Endodermal cell (in vitro differentiated cells): Measurements from ENCODE around the gene DRAM1. TPM values are rescaled to one million over a fixed set of nuclear protein-coding genes. Genes with fewer than 3 reads are reported as not detected.
"Not testable (repeated sequence)": the region's sequence is repeated elsewhere in the genome, so short reads cannot be mapped to it uniquely, and the experiment has no call there.

ENCODE experiments used
- DNase-seq: peaks from one replicate; pipeline ENCODE4 v3.0.0-alpha.2; 2017
- H3K27ac ChIP-seq: 2 replicates; pipeline ENCODE4 v1.5.1; 2013; ENCODE audit warnings: mild to moderate bottlenecking, low read depth, low read length, moderate library complexity
- H3K27me3 ChIP-seq: 2 replicates; pipeline ENCODE4 v1.6.1; 2013; ENCODE audit warnings: mild to moderate bottlenecking, low read length, moderate library complexity; ENCODE audit not compliant: insufficient read depth, control insufficient read depth, poor library complexity, severe bottlenecking
- H3K36me3 ChIP-seq: 2 replicates; pipeline ENCODE4 v1.7.0; 2013; ENCODE audit warnings: mild to moderate bottlenecking, low read length, moderate library complexity; ENCODE audit not compliant: control insufficient read depth, insufficient read depth
- H3K4me1 ChIP-seq: one replicate; pipeline ENCODE4 v1.7.0; 2013; ENCODE audit warnings: low read length; ENCODE audit not compliant: control insufficient read depth, insufficient read depth
- H3K4me3 ChIP-seq: 2 replicates; pipeline ENCODE4 v1.5.1; 2013; ENCODE audit warnings: mild to moderate bottlenecking, low read length, moderate library complexity
- H3K9ac ChIP-seq: 2 replicates; pipeline ENCODE4 v1.6.1; 2013; ENCODE audit warnings: mild to moderate bottlenecking, low read length, moderate library complexity; ENCODE audit not compliant: poor library complexity, severe bottlenecking; ENCODE audit errors: extremely low read depth
- H3K9me3 ChIP-seq: 2 replicates; pipeline ENCODE4 v1.6.1; 2013; ENCODE audit warnings: mild to moderate bottlenecking, low read length, moderate library complexity; ENCODE audit not compliant: control insufficient read depth
- H3K27ac Mint-ChIP-seq: 2 replicates; pipeline ENCODE4 v1.8.0; 2020; ENCODE audit warnings: mixed read lengths
- H3K27me3 Mint-ChIP-seq: 2 replicates; pipeline ENCODE4 v1.8.0; 2021; ENCODE audit warnings: mild to moderate bottlenecking, mixed read lengths; ENCODE audit not compliant: insufficient read depth
- H3K36me3 Mint-ChIP-seq: 2 replicates; pipeline ENCODE4 v1.8.0; 2020; ENCODE audit warnings: low read depth, mixed read lengths
- H3K4me1 Mint-ChIP-seq: 2 replicates; pipeline ENCODE4 v1.8.0; 2020; ENCODE audit warnings: mixed read lengths
- H3K4me3 Mint-ChIP-seq: 2 replicates; pipeline ENCODE4 v1.8.0; 2020; ENCODE audit warnings: mild to moderate bottlenecking, moderate library complexity, mixed read lengths
- H3K9me3 Mint-ChIP-seq: 2 replicates; pipeline ENCODE4 v1.8.0; 2020; ENCODE audit warnings: mild to moderate bottlenecking, mixed read lengths
- CTCF ChIP-seq: fragments of 200-600 bp; sonication (generic); conservative IDR thresholded peaks from 2 replicates; pipeline ENCODE4 v1.5.0; 2021; ENCODE audit warnings: antibody characterized with exemption, mild to moderate bottlenecking
- WGBS, 2 experiments: methylation state at CpG; one replicate each; pipeline versions ENCODE4 v1.1.5 to v1.1.7; 2013; ENCODE audit warnings: missing lambda C conversion rate in 2 of 2, mixed read lengths in 1 of 2; ENCODE audit not compliant: insufficient coverage in 1 of 2, insufficient read length in 1 of 2; 5-methylcytosine and 5-hydroxymethylcytosine counted together
- total RNA-seq, 2 donors: library from RNA; stranded (reverse); fragmentation: NEBNext Ultra II Directional in 1 of 2; extraction: Animal tissue kit (Norgen Biotek cat#: 25700) in 1 of 2; gene quantifications; 2 replicates in 1 of 2; 3 replicates in 1 of 2; pipeline ENCODE4 v1.2.1, GENCODE V29; 2021

The DRAM1 gene
- total RNA-seq, 2 donors from 2014 or later = 0.91 to 1.3 TPM

GRCh38 chr12:101855976-101856375 is 21.4 kb upstream of the DRAM1 start:
- Histone ChIP-seq H3K4me3 (no peak overlapping the region), H3K9ac (no peak overlapping the region), H3K4me1 (no peaks in the 10 kb centered on the region), H3K36me3 (no peaks in the 10 kb centered on the region), H3K27ac (no peak overlapping the region), H3K9me3 (no peaks in the 10 kb centered on the region), H3K27me3 (no peaks in the 10 kb centered on the region)
- Mint-ChIP-seq H3K4me3 (no peak overlapping the region), H3K9me3 (no peaks in the 10 kb centered on the region), H3K27ac (no peak overlapping the region), H3K36me3 (no peaks in the 10 kb centered on the region), H3K4me1 (no peaks in the 10 kb centered on the region), H3K27me3 (no peaks in the 10 kb centered on the region)
- 96 to 100% methylated on average over 1 to 3 of the region's 3 CpGs for WGBS, 2 experiments
- DNase-seq = no peak
- TF ChIP-seq CTCF = no peak

GRCh38 chr12:101856614-101857013 is 20.8 kb upstream of the DRAM1 start:
- not testable (repeated sequence) for H3K9ac ChIP-seq, DNase-seq, H3K4me3 ChIP-seq, H3K4me1 ChIP-seq, H3K36me3 Mint-ChIP-seq, H3K9me3 ChIP-seq, H3K9me3 Mint-ChIP-seq, H3K27me3 ChIP-seq, H3K27ac ChIP-seq, H3K36me3 ChIP-seq, H3K27ac Mint-ChIP-seq, H3K4me1 Mint-ChIP-seq, H3K4me3 Mint-ChIP-seq, H3K27me3 Mint-ChIP-seq
- WGBS, 2 experiments = 95 to 96% methylated on average over 4 to 5 of the region's 5 CpGs

- Histone ChIP-seq H3K27ac (no peak overlapping the region), H3K36me3 (no peaks in the 10 kb centered on the region), H3K4me1 (no peaks in the 10 kb centered on the region), H3K9ac (no peak overlapping the region), H3K9me3 (no peaks in the 10 kb centered on the region), H3K27me3 (no peaks in the 10 kb centered on the region), H3K4me3 (no peak overlapping the region)
- no peaks in the 10 kb centered on the region for H3K9me3 Mint-ChIP-seq
- no peak for DNase-seq
- H3K27ac Mint-ChIP-seq = no peak overlapping the region
- no peak for TF ChIP-seq CTCF
- WGBS, 2 experiments = 83 to 88% methylated on average over 1 of the region's 1 CpG
- H3K4me1 Mint-ChIP-seq = no peaks in the 10 kb centered on the region
- no peaks in the 10 kb centered on the region for H3K36me3 Mint-ChIP-seq
- no peaks in the 10 kb centered on the region for H3K27me3 Mint-ChIP-seq
- no peak overlapping the region for H3K4me3 Mint-ChIP-seq
These were observed 20.3 kb upstream of the DRAM1 start for GRCh38 chr12:101857043-101857558.

- Mint-ChIP-seq H3K4me3 (no peak overlapping the region), H3K4me1 (no peaks in the 10 kb centered on the region), H3K9me3 (no peaks in the 10 kb centered on the region), H3K27ac (no peak overlapping the region), H3K36me3 (no peaks in the 10 kb centered on the region), H3K27me3 (no peaks in the 10 kb centered on the region)
- no peaks in the 10 kb centered on the region for H3K27me3 ChIP-seq
- H3K27ac ChIP-seq = no peak overlapping the region
- no peak overlapping the region for H3K4me3 ChIP-seq
- no peak for DNase-seq
- no peaks in the 10 kb centered on the region for H3K9me3 ChIP-seq
- no peaks in the 10 kb centered on the region for H3K36me3 ChIP-seq
- no peaks in the 10 kb centered on the region for H3K4me1 ChIP-seq
- no peak overlapping the region for H3K9ac ChIP-seq
- no peak for TF ChIP-seq CTCF
- WGBS, 2 experiments = 94 to 96% methylated on average over 3 of the region's 3 CpGs
These were observed 19.0 kb upstream of the DRAM1 start for GRCh38 chr12:101858361-101858760.
